ENCODE measurements around the gene ATG9B. TPM values are rescaled to one million over a fixed set of nuclear protein-coding genes. Genes with fewer than 3 reads are reported as not detected.

ATG9B gene
- total and polyA plus RNA-seq, 2 donors (not counting 1 experiment from before 2014, with no cell fraction given) = 5.1 to 7.2 TPM

DNA sequence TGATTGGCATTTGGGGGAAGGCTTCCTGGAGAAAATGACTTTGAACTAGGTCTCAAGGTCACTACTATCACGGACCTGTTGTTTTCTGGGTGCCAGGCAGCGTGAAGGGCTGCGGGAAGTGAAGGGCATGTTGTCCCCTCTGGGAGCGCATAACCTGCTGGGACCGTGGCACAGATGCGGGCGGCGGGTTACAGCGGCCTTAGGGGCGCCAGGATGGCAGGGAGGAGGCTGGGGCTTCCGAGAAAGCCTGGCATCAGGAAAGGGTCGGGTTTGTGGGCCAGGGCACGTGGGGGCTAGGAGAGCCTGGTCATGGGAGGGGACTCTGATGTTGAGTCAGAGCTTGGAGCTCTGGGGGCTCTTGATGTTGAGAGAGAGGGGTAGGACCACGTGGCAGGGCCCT is 41.2 kb upstream of the ATG9B start:
- H3K4me1 Mint-ChIP-seq = peaks cover 13% of the 10 kb centered on the region
- H3K4me3 Mint-ChIP-seq = no peak overlapping the region
- H3K27ac Mint-ChIP-seq = no peak overlapping the region
- no peak overlapping the region for H3K4me2 ChIP-seq (replicated peaks; ENCODE audit: low read depth, low read length, poor library complexity, severe bottlenecking)
- H3K79me2 ChIP-seq (ENCODE audit: control insufficient read depth, insufficient read depth, low read length) = peaks cover 21% of the 10 kb centered on the region
- no peaks in the 10 kb centered on the region for H3K27me3 Mint-ChIP-seq
- ChIA-PET POLR2A (no interaction called here), CTCF (no interaction called here)
- H4K20me1 ChIP-seq (ENCODE audit: control insufficient read depth, insufficient read depth, low read length, poor library complexity, severe bottlenecking) = peaks cover 25% of the 10 kb centered on the region
- H3K9me3 ChIP-seq (ENCODE audit: control extremely low read depth in 1 of 3, control insufficient read depth in 2 of 3, insufficient read depth in 1 of 3, low read length in 2 of 3) = no peaks in the 10 kb centered on the region
- no peak for DNase-seq
- H3K4me1 ChIP-seq (ENCODE audit: control insufficient read depth in 2 of 2, insufficient read depth in 2 of 2, low read length in 2 of 2) = peaks cover 5 to 12% of the 10 kb centered on the region in 2 donors
- no peak overlapping the region for H3K9ac ChIP-seq (ENCODE audit: low read length)
- H3K36me3 ChIP-seq (replicated peaks in 1 of 2; ENCODE audit: control extremely low read depth in 1 of 2, control insufficient read depth in 1 of 2, extremely low read depth in 1 of 2, insufficient read depth in 2 of 2, low read length in 1 of 2) = peaks cover 0 to 39% of the 10 kb centered on the region in 2 experiments
- H3K27ac ChIP-seq (ENCODE audit: low read length in 2 of 2) = no peak overlapping the region
- H3K4me3 ChIP-seq (ENCODE audit: control extremely low read depth in 1 of 5, extremely low read depth in 1 of 5, insufficient read depth in 1 of 5, low read depth in 2 of 5, low read length in 4 of 5) = no peak overlapping the region
- WGBS (ENCODE audit: insufficient coverage) = 97% methylated on average over 14 of the region's 14 CpGs
- no peak for TF ChIP-seq EZH2 (IDR thresholded peaks at IDR 0.05; ENCODE audit: borderline replicate concordance, insufficient read depth, low read depth, low read length, poor library complexity, severe bottlenecking)
- TF ChIP-seq, protein P1, sequence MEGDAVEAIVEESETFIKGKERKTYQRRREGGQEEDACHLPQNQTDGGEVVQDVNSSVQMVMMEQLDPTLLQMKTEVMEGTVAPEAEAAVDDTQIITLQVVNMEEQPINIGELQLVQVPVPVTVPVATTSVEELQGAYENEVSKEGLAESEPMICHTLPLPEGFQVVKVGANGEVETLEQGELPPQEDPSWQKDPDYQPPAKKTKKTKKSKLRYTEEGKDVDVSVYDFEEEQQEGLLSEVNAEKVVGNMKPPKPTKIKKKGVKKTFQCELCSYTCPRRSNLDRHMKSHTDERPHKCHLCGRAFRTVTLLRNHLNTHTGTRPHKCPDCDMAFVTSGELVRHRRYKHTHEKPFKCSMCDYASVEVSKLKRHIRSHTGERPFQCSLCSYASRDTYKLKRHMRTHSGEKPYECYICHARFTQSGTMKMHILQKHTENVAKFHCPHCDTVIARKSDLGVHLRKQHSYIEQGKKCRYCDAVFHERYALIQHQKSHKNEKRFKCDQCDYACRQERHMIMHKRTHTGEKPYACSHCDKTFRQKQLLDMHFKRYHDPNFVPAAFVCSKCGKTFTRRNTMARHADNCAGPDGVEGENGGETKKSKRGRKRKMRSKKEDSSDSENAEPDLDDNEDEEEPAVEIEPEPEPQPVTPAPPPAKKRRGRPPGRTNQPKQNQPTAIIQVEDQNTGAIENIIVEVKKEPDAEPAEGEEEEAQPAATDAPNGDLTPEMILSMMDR (IDR thresholded peaks at IDR 0.05) = no peak
- H2AFZ ChIP-seq (ENCODE audit: insufficient read depth, low read depth, low read length, poor library complexity, severe bottlenecking) = no peak overlapping the region
- ATAC-seq (ENCODE audit: low read depth) = no peak
- intact Hi-C loops (cut with micrococcal nuclease) = no loop called here
- no peaks in the 10 kb centered on the region for H3K9me3 Mint-ChIP-seq (ENCODE audit: insufficient read depth)
- H3K27me3 ChIP-seq (replicated peaks in 1 of 4; ENCODE audit: control extremely low read depth in 1 of 4, control insufficient read depth in 3 of 4, insufficient read depth in 4 of 4, low read length in 3 of 4) = no peaks in the 10 kb centered on the region

DNA sequence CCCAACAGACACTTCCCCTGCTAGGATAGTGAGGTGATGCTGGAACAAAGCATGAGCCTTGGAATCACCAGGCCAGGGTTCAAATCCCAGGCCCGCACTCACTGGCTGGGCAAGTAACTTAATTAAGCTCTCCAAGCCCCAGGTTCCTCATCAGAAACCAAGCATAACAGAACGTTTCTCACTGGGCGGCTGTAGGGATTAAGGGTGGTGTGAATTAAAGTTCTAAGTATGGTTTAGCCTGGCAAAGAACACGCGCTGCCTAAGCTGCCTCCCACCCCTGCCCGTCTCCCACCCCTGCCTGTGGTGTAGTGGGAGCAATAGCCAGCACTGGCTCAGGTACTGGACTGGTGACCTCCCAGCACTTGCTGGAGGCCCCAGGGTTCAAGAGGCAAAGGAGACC is 40.7 kb upstream of the ATG9B start:
- Mint-ChIP-seq H3K27me3 (no peaks in the 10 kb centered on the region), H3K4me1 (peaks cover 18% of the 10 kb centered on the region), H3K9me3 (ENCODE audit: insufficient read depth) (no peaks in the 10 kb centered on the region), H3K4me3 (no peak overlapping the region), H3K27ac (no peak overlapping the region)
- H3K4me1 ChIP-seq (ENCODE audit: control insufficient read depth in 2 of 2, insufficient read depth in 2 of 2, low read length in 2 of 2) = peaks cover 10 to 17% of the 10 kb centered on the region in 2 donors
- no peak overlapping the region for H3K27ac ChIP-seq (ENCODE audit: low read length in 2 of 2)
- no peak overlapping the region for H3K9ac ChIP-seq (ENCODE audit: low read length)
- no peak overlapping the region for H2AFZ ChIP-seq (ENCODE audit: insufficient read depth, low read depth, low read length, poor library complexity, severe bottlenecking)
- no peak overlapping the region for H3K4me2 ChIP-seq (replicated peaks; ENCODE audit: low read depth, low read length, poor library complexity, severe bottlenecking)
- H4K20me1 ChIP-seq (ENCODE audit: control insufficient read depth, insufficient read depth, low read length, poor library complexity, severe bottlenecking) = peaks cover 30% of the 10 kb centered on the region
- peaks cover 26% of the 10 kb centered on the region for H3K79me2 ChIP-seq (ENCODE audit: control insufficient read depth, insufficient read depth, low read length)
- TF ChIP-seq, protein P1 (IDR thresholded peaks at IDR 0.05) = no peak
- no peak for TF ChIP-seq EZH2 (IDR thresholded peaks at IDR 0.05; ENCODE audit: borderline replicate concordance, insufficient read depth, low read depth, low read length, poor library complexity, severe bottlenecking)
- ATAC-seq (ENCODE audit: low read depth) = no peak
- peaks cover 0 to 34% of the 10 kb centered on the region in 2 experiments for H3K36me3 ChIP-seq (replicated peaks in 1 of 2; ENCODE audit: control extremely low read depth in 1 of 2, control insufficient read depth in 1 of 2, extremely low read depth in 1 of 2, insufficient read depth in 2 of 2, low read length in 1 of 2)
- no peak for DNase-seq
- intact Hi-C loops (cut with micrococcal nuclease) = no loop called here
- no peaks in the 10 kb centered on the region for H3K9me3 ChIP-seq (ENCODE audit: control extremely low read depth in 1 of 3, control insufficient read depth in 2 of 3, insufficient read depth in 1 of 3, low read length in 2 of 3)
- H3K27me3 ChIP-seq (replicated peaks in 1 of 4; ENCODE audit: control extremely low read depth in 1 of 4, control insufficient read depth in 3 of 4, insufficient read depth in 4 of 4, low read length in 3 of 4) = no peaks in the 10 kb centered on the region
- ChIA-PET POLR2A (no interaction called here), CTCF (no interaction called here)
- WGBS (ENCODE audit: insufficient coverage) = 100% methylated on average over 3 of the region's 6 CpGs
- H3K4me3 ChIP-seq (ENCODE audit: control extremely low read depth in 1 of 5, extremely low read depth in 1 of 5, insufficient read depth in 1 of 5, low read depth in 2 of 5, low read length in 4 of 5) = no peak overlapping the region
